LoVo (cell line): ENCODE measurements around the gene RABGAP1L.
A peak's percentile ranks its signal among the peaks of the same experiment; 100 is the strongest.
"Not testable (repeated sequence)": the region's sequence is repeated elsewhere in the genome, so short reads cannot be mapped to it uniquely, and the experiment has no call there.

Experiments used
- DNase-seq: peaks from one replicate; pipeline ENCODE4 v3.0.0-alpha.2; 2016; ENCODE audit warnings: low spot score

The RABGAP1L gene

DNA sequence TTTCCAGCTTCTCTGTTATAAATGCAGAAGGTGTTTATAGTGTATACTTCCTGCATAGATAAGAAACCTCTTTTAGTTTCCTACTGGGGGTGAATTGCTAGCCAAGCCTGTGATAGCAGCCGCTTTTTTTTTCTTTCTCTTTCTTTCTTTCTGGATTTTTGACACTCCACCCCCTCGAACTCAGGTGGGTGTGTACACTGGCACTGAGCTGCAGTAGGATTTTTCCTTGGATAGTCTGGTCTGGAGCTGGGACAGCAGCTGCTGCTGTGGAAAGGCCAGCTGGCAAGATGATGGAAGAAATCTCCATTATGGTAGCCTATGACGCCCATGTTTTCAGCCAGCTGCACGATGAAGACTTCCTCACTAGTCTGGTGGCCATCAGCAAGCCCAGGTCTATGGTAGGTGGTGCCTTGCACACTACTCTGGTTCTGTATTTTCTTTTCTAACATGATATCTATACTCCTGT is 717.9 kb downstream of the RABGAP1L start:
- peak; percentile 19 for DNase-seq

- no peak for DNase-seq
These were observed 720.9 kb downstream of the RABGAP1L start for GRCh38 chr1:174880171-174880570.

GRCh38 chr1:174883409-174883808 is 724.1 kb downstream of the RABGAP1L start:
- no peak for DNase-seq

GRCh38 chr1:174884038-174884437 is 724.7 kb downstream of the RABGAP1L start:
- no peak for DNase-seq

DNA sequence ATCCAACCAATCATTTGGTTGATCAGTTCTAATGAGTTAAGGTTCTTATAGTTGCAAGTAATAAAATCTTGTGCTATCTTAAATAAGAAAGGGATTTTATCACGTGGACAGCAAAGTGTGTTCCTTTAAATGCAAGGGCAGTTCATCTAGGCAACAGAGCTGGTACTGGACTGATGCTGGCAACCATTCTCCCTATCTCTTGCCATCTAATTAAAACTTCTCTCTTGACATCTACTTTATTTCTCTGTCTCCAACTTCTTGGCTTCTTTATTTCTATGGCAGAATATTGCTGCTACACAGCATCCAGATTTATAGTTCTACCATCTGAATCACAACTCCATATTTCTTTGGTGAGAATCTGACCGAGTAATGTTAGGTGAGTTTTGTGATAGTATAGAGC is 725.2 kb downstream of the RABGAP1L start:
- no peak for DNase-seq

- DNase-seq = no peak
These were observed 730.7 kb downstream of the RABGAP1L start for GRCh38 chr1:174890024-174890423.

GRCh38 chr1:174892016-174892415 is 732.7 kb downstream of the RABGAP1L start:
- no peak for DNase-seq

GRCh38 chr1:174894117-174894762 is 734.9 kb downstream of the RABGAP1L start:
- DNase-seq = no peak

DNA sequence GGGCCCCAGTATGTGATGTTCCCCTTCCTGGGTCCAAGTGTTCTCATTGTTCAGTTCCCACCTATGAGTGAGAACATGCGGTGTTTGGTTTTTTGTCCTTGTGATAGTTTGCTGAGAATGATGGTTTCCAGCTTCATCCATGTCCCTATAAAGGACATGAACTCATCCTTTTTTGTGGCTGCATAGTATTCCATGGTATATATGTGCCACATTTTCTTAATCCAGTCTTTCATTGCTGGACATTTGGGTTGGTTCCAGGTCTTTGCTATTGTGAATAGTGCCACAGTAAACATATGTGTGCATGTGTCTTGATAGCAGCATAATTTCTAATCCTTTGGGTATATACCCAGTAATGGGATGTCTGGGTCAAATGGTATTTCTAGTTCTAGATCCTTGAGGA is 736.3 kb downstream of the RABGAP1L start:
- DNase-seq = not testable (repeated sequence)

DNA sequence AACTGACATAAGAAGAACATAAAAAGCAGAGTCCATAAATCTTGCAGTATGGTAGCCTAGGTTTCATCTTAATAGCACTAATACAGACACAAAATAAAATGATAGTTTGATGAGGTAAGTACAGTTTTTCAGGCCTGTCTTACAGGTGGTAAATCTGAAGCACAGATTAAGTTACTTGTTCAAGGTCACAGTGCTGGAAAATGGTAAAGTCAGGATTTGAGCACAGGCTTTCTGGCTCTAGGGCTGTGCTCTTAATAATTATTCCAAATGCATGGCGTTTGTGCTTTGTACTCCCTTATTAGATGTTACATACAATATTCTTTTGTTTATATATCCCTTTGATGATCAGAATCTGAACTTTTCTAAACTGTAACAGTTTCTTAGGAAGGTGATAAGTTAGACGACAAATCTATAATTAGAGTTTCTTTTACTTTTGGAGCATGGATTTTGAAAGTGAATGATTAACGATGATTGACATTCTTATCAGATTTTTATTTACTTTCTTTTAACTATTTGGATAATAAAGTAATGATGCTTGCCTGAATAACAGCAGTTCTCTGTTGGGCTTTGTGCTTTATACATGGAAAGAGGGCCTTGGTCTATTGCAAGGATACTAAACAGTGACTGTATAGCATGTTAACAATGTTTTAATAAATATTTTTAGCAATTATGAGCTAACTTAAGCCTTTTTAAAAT is 738.9 kb downstream of the RABGAP1L start:
- DNase-seq = no peak

DNA sequence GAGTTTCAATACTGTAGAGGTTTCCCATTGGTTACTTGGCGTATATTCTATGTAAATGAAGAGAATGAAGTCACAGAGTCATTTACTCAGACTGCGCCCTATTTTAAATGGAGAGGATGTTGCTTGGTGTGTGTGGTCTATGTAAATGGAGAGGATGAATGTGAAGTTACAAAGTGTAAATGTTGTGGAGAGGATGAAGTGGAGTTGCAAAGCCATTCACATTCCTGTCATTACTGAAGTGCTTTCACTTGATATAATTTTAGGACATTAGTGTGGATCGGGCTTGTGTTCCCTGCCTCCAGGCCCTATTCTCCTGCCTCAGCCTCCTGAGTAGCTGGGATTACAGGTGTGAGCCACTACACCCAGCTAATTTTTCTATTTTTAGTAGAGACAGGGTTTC is 741.0 kb downstream of the RABGAP1L start:
- no peak for DNase-seq

- no peak for DNase-seq
These were observed 743.3 kb downstream of the RABGAP1L start for GRCh38 chr1:174902531-174903099.

- no peak for DNase-seq
These were observed 752.3 kb downstream of the RABGAP1L start for GRCh38 chr1:174911606-174912005.

DNA sequence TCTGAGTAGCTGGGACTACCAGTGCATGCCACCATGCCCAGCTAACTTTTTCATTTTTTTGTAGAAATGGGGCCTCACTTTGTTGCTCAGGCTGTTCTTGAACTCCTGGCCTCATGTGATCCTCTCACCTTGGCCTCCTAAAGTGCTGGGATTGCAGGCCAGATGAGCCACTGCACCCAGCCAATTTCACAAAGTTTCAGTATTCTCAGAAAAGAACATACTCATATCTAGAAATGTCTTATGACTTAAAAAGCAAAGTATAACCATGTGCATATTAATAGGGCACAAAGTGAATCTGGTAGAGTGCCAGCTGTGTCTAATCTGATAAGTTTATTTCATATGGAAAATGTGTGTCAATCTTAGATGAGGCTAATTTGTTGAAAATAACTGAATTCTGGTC is 752.9 kb downstream of the RABGAP1L start:
- DNase-seq = no peak

DNA sequence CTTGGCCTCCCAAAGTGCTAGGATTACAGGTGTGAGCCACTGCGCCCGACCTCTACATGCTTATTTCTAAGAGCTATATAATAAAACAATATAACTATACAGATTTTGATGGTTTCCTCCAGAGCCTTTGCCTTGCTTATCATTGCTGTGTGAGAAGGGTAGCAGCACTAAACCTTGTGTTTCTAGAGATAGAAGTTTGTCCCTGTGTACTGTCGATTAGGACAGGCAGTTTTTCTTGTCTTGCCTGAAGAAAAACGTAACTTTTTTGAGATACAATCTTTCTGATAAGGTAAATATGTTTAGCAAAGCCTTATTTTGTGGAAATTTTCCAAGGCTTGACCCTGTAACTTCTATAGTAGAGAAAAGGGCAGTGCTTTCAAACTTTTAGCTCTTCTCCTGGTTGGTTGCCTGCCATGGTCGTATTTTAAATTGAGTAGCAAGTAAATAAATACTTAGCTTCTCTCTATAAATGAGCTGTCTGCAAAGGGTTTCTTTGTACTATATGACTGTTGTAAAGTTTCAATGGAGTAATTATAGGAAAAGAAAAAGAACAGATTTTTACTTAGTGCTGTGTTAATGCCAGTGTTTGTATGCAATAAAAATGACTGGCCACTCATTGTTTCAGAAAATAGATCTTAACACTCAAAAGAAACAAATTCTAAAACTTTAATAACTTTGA is 754.0 kb downstream of the RABGAP1L start:
- no peak for DNase-seq

DNA sequence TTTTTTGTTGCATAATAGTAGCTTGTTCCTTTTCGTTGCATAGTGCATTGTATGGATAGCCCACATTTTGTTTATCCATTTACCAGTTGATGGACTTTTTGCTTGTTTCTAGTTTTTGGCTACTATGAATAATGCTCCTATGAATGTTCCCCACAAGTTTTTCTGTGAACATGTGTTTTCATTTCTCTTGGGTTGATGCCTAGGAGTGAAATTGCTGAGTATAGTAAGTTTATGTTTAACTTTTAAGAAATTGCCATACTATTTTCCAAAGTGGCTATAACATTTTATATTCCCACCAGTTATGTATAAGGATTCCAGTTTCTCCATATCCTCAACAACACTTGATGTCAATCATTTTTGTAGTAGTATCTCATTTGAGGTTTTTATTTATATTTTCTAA is 755.7 kb downstream of the RABGAP1L start:
- no peak for DNase-seq

- no peak for DNase-seq
These were observed 757.5 kb downstream of the RABGAP1L start for GRCh38 chr1:174916846-174917245.

- no peak for DNase-seq
These were observed 760.8 kb downstream of the RABGAP1L start for GRCh38 chr1:174920093-174920492.

DNA sequence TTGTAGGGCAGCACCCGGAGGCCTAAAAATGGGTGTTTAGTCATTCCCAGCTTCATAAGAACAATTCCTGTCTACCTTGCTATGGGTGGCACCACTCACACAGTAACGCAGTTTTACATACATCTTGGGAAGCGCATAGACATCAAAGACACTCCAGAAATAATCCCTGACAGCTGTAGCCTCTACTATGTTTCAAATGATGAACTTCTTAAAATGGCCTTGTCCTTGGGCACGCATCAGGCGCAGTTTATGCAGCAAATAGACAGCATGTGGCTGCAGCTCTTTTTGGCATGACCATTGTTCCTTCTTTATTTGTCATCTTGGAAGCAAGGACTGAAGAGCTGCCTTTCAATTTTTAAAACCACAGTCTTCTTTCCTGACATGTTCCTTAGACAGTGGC is 762.8 kb downstream of the RABGAP1L start:
- DNase-seq = no peak

DNA sequence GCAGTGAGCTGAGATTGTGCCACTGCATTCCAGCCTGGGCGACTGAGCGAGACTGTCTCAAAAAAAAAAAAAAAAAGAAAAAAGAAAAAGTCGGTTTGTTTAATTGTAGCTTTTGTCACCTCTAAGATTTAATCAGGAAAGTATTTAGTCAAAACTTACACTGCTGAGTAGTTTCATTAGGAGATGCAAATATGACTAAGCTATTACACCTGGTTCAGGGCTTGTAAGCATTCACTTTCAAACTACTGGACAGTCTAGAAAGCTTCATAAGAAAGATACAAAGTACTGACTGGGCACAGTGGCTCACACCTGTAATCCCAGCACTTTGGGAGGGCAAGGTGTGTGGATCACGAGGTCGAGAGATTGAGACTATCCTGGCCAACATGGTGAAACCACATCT is 764.5 kb downstream of the RABGAP1L start:
- DNase-seq = no peak

GRCh38 chr1:174928541-174928940 is 769.2 kb downstream of the RABGAP1L start:
- DNase-seq = no peak

GRCh38 chr1:174931214-174931613 is 771.9 kb downstream of the RABGAP1L start:
- DNase-seq = no peak

DNA sequence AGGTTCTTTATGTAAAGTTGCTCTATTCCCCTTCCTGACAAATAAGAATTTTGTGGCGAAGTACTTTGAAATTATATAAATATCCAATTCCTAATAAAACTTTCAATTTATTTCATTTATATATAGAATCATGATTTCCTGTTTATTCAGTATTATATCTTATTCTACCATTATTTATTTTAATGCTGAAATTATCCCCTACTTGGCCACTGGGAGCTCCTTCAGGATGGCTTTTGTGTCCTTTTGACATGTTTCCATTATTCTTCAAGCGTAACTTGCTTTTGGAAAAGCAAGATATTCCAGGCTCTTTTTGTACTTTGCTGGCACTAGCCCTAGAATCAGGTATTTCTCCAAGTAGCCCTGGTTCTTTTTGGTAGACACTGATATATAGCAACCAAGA is 773.3 kb downstream of the RABGAP1L start:
- no peak for DNase-seq
